K562 (cell line): ENCODE measurements around the gene CD93. TPM values are rescaled to one million over a fixed set of nuclear protein-coding genes. Genes with fewer than 3 reads are reported as not detected.

Experiments
- CC2D1A ChIP-seq: fragments of 450-650 bp; IDR thresholded peaks from 2 replicates; pipeline ENCODE4 v1.6.1; 2017; ENCODE audit warnings: mild to moderate bottlenecking
- CEBPG ChIP-seq, 3 experiments: fragments of 200-800 bp in 1 of 3; sonication (Bioruptor generic) in 1 of 3; sonication (generic) in 1 of 3; formaldehyde crosslinking in 1 of 3; IDR thresholded peaks in 2 of 3; conservative IDR thresholded peaks in 1 of 3; 2 replicates each; pipeline versions ENCODE4 v1.6.1 to v1.8.0; 2016 to 2022; ENCODE audit warnings: missing compliant biosample characterization in 2 of 3, missing genetic modification characterization in 2 of 3, mild to moderate bottlenecking in 1 of 3, missing genetic modification reagents in 1 of 3
- DMBX1 ChIP-seq: fragments of 250-450 bp; sonication (Bioruptor Pico); IDR thresholded peaks from 2 replicates; pipeline ENCODE4 v1.8.0; 2022; ENCODE audit warnings: inconsistent platforms, mild to moderate bottlenecking, moderate library complexity, borderline replicate concordance
- HSF4 ChIP-seq: fragments of 250-450 bp; sonication (Bioruptor Pico); IDR thresholded peaks from 2 replicates; pipeline ENCODE4 v2.1.2; 2022; ENCODE audit warnings: mild to moderate bottlenecking, moderate library complexity, borderline replicate concordance
- IRF2 ChIP-seq: sonication (generic); formaldehyde crosslinking; IDR thresholded peaks from 2 replicates; pipeline ENCODE4 v1.8.1; 2022; ENCODE audit warnings: mild to moderate bottlenecking, missing genetic modification reagents
- MIER1 ChIP-seq: fragments of 450-650 bp; IDR thresholded peaks from 2 replicates; pipeline ENCODE4 v1.6.1; 2016; ENCODE audit warnings: antibody characterized with exemption, mild to moderate bottlenecking, low read depth
- PHF8 ChIP-seq: fragments of 200-600 bp; sonication (generic); IDR thresholded peaks from 2 replicates; pipeline ENCODE4 v1.6.1; 2012; ENCODE audit warnings: mixed run types, mild to moderate bottlenecking, inconsistent platforms, low read length, moderate library complexity, borderline replicate concordance
- POLR2AphosphoS2 ChIP-seq: IDR thresholded peaks from 2 replicates; pipeline ENCODE4 v1.6.1; 2012; ENCODE audit warnings: low read length, improper control_type of control experiment
- POU5F1 ChIP-seq: fragments of 150-350 bp; IDR thresholded peaks from 2 replicates; pipeline ENCODE4 v1.6.1; 2014; ENCODE audit warnings: borderline replicate concordance, low read length, low read depth, mild to moderate bottlenecking; ENCODE audit not compliant: partially characterized antibody
- RAD21 ChIP-seq, 2 experiments: fragments of 250-450 bp in 1 of 2; fragments of 450-650 bp in 1 of 2; sonication (Bioruptor Pico) in 1 of 2; formaldehyde crosslinking in 1 of 2; IDR thresholded peaks in 1 of 2; conservative IDR thresholded peaks in 1 of 2; 2 replicates each; pipeline versions ENCODE4 v1.4.0 to v1.8.0; 2020 to 2022; ENCODE audit warnings: mild to moderate bottlenecking in 2 of 2, moderate library complexity in 1 of 2
- RCOR1 ChIP-seq, 2 experiments: IDR thresholded peaks; 2 replicates each; pipeline ENCODE4 v1.6.1; 2012; ENCODE audit warnings: low read depth in 2 of 2, low read length in 2 of 2, borderline replicate concordance in 1 of 2, improper control_type of control experiment in 1 of 2
- SNIP1 ChIP-seq: fragments of 450-650 bp; IDR thresholded peaks from 2 replicates; pipeline ENCODE4 v1.7.1; 2017; ENCODE audit warnings: low read depth, mild to moderate bottlenecking
- SREBF1 ChIP-seq: fragments of 150-350 bp; IDR thresholded peaks from 2 replicates; pipeline ENCODE4 v1.6.1; 2014; ENCODE audit warnings: antibody characterized with exemption, low read depth, low read length, borderline replicate concordance
- ZNF408 ChIP-seq: fragments of 250-450 bp; sonication (Bioruptor Pico); IDR thresholded peaks from 2 replicates; pipeline ENCODE4 v1.4.0; 2020; ENCODE audit warnings: low read depth, mild to moderate bottlenecking, moderate library complexity
- ZNF551 ChIP-seq: fragments of 250-450 bp; sonication (Bioruptor Pico); IDR thresholded peaks from 2 replicates; pipeline ENCODE4 v1.5.0; 2021; ENCODE audit warnings: mild to moderate bottlenecking, moderate library complexity
- polyA plus RNA-seq, 8 experiments: library from polyadenylated mRNA; depleted of rRNA in 4 of 8; stranded (reverse) in 5 of 8; unstranded in 3 of 8; fragments of >200 nt; fragmentation: Nextera tagmentation in 2 of 8; fragmentation: Illumina TruSeq in 1 of 8; extraction: Ambion mirVana in 2 of 8; extraction: Trizol in 1 of 8; gene quantifications; 2 replicates each; pipeline versions ENCODE4 v1.2.1 to v1.2.3, GENCODE V29; 2011 to 2014; ENCODE audit warnings: inconsistent platforms in 1 of 8, missing spikeins in 1 of 8
- total RNA-seq, 7 experiments: library from RNA; depleted of rRNA in 6 of 7; stranded (reverse); fragments of >200 nt in 6 of 7; fragmentation: Illumina TruSeq in 2 of 7; extraction: Trizol in 2 of 7; gene quantifications; 2 replicates each; pipeline versions ENCODE4 v1.2.1 to v1.2.3, GENCODE V29; 2011 to 2021; ENCODE audit warnings: low replicate concordance in 1 of 7
- TF ChIP-seq, protein P1 (sequence below): IDR thresholded peaks from 2 replicates; pipeline ENCODE4 v1.6.1; 2011; ENCODE audit not compliant: insufficient read length; ENCODE audit errors: extremely low read depth
- TF ChIP-seq, protein P2 (sequence below): sonication (generic); formaldehyde crosslinking; IDR thresholded peaks from 2 replicates; pipeline ENCODE4 v1.8.1; 2022; ENCODE audit warnings: missing genetic modification reagents
- TF ChIP-seq, protein P3 (sequence below): fragments of 450-650 bp; IDR thresholded peaks from 2 replicates; pipeline ENCODE4 v1.6.1; 2017; ENCODE audit warnings: mild to moderate bottlenecking, moderate library complexity
- TF ChIP-seq, protein P4 (sequence below), 2 experiments: fragments of 150-350 bp in 1 of 2; IDR thresholded peaks; 2 replicates each; pipeline ENCODE4 v1.6.1; 2012 to 2016; ENCODE audit warnings: low read depth in 2 of 2, low read length in 2 of 2, mild to moderate bottlenecking in 1 of 2, moderate library complexity in 1 of 2
- TF ChIP-seq, protein P5 (sequence below): fragments of 450-650 bp; formaldehyde crosslinking; IDR thresholded peaks from 2 replicates; pipeline ENCODE4 v1.4.0; 2022; ENCODE audit warnings: mild to moderate bottlenecking, moderate library complexity

The CD93 gene
- total and polyA plus RNA-seq, 9 of the 15 experiments (the other 6 are each of a cell fraction or from before 2014, with no cell fraction given) = 0.03 to 0.20 (median 0.05) TPM

DNA sequence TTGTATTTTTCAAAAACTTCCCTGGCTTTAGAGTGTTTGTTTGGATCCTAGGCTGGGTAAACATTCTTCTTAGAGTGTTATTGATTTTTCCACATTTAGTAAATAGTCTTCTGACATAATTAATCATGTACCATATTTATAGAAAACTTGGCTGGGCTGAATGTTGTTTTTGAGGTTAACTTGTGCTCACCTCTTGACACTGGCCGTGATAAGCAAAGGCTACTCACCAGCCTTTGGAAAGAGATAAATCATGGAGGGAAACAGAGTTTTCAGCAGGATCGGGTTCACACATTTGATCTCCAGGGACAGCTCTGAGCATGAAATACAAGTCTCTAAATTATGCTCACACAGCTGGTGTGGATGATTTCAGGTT is 6.2 kb upstream of the CD93 start (continued):
- TF ChIP-seq, protein P1, sequence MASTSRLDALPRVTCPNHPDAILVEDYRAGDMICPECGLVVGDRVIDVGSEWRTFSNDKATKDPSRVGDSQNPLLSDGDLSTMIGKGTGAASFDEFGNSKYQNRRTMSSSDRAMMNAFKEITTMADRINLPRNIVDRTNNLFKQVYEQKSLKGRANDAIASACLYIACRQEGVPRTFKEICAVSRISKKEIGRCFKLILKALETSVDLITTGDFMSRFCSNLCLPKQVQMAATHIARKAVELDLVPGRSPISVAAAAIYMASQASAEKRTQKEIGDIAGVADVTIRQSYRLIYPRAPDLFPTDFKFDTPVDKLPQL = no peak
- no peak for TF ChIP-seq MIER1
- no peak for TF ChIP-seq PHF8
- no peak for TF ChIP-seq POU5F1
- TF ChIP-seq RAD21 (CRISPR knock-in tag; conservative IDR thresholded peaks at IDR 0.05 in 1 of 2, IDR thresholded peaks at IDR 0.05 in 1 of 2) = no peak
- no peak for TF ChIP-seq ZNF551
- TF ChIP-seq SNIP1 = no peak
- TF ChIP-seq, protein P2, sequence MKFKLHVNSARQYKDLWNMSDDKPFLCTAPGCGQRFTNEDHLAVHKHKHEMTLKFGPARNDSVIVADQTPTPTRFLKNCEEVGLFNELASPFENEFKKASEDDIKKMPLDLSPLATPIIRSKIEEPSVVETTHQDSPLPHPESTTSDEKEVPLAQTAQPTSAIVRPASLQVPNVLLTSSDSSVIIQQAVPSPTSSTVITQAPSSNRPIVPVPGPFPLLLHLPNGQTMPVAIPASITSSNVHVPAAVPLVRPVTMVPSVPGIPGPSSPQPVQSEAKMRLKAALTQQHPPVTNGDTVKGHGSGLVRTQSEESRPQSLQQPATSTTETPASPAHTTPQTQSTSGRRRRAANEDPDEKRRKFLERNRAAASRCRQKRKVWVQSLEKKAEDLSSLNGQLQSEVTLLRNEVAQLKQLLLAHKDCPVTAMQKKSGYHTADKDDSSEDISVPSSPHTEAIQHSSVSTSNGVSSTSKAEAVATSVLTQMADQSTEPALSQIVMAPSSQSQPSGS (CRISPR knock-in tag) = no peak
- TF ChIP-seq HSF4 = no peak
- no peak for TF ChIP-seq SREBF1
- TF ChIP-seq ZNF408 (CRISPR knock-in tag) = no peak
- TF ChIP-seq, protein P3, sequence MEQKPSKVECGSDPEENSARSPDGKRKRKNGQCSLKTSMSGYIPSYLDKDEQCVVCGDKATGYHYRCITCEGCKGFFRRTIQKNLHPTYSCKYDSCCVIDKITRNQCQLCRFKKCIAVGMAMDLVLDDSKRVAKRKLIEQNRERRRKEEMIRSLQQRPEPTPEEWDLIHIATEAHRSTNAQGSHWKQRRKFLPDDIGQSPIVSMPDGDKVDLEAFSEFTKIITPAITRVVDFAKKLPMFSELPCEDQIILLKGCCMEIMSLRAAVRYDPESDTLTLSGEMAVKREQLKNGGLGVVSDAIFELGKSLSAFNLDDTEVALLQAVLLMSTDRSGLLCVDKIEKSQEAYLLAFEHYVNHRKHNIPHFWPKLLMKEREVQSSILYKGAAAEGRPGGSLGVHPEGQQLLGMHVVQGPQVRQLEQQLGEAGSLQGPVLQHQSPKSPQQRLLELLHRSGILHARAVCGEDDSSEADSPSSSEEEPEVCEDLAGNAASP = no peak
- TF ChIP-seq IRF2 = no peak
- TF ChIP-seq RCOR1 (IDR thresholded peaks at IDR 0.05; ENCODE audit: borderline replicate concordance in 1 of 2, low read depth in 2 of 2, low read length in 2 of 2) = peak in 1 of 2 experiments; percentile 67; a peak in 1 of 4 replicates
- TF ChIP-seq POLR2AphosphoS2 = no peak
- no peak for TF ChIP-seq CC2D1A
- TF ChIP-seq CEBPG (CRISPR knock-in tag; IDR thresholded peaks at IDR 0.05) = no peak
- TF ChIP-seq CEBPG (tag; conservative IDR thresholded peaks at IDR 0.05 in 1 of 2, IDR thresholded peaks at IDR 0.05 in 1 of 2) = no peak
- TF ChIP-seq, protein P4, sequence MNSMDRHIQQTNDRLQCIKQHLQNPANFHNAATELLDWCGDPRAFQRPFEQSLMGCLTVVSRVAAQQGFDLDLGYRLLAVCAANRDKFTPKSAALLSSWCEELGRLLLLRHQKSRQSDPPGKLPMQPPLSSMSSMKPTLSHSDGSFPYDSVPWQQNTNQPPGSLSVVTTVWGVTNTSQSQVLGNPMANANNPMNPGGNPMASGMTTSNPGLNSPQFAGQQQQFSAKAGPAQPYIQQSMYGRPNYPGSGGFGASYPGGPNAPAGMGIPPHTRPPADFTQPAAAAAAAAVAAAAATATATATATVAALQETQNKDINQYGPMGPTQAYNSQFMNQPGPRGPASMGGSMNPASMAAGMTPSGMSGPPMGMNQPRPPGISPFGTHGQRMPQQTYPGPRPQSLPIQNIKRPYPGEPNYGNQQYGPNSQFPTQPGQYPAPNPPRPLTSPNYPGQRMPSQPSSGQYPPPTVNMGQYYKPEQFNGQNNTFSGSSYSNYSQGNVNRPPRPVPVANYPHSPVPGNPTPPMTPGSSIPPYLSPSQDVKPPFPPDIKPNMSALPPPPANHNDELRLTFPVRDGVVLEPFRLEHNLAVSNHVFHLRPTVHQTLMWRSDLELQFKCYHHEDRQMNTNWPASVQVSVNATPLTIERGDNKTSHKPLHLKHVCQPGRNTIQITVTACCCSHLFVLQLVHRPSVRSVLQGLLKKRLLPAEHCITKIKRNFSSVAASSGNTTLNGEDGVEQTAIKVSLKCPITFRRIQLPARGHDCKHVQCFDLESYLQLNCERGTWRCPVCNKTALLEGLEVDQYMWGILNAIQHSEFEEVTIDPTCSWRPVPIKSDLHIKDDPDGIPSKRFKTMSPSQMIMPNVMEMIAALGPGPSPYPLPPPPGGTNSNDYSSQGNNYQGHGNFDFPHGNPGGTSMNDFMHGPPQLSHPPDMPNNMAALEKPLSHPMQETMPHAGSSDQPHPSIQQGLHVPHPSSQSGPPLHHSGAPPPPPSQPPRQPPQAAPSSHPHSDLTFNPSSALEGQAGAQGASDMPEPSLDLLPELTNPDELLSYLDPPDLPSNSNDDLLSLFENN (IDR thresholded peaks at IDR 0.05; ENCODE audit: low read depth in 2 of 2, low read length in 2 of 2) = no peak
- no peak for TF ChIP-seq DMBX1
- TF ChIP-seq, protein P5, sequence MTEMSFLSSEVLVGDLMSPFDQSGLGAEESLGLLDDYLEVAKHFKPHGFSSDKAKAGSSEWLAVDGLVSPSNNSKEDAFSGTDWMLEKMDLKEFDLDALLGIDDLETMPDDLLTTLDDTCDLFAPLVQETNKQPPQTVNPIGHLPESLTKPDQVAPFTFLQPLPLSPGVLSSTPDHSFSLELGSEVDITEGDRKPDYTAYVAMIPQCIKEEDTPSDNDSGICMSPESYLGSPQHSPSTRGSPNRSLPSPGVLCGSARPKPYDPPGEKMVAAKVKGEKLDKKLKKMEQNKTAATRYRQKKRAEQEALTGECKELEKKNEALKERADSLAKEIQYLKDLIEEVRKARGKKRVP (CRISPR knock-in tag) = no peak
